Activated gamma-delta T cell treated with Interleukin-2 at 50 U/mL for 16 hours (primary cell): ENCODE data around the gene MGME1.
"Not testable (repeated sequence)": the region's sequence is repeated elsewhere in the genome, so short reads cannot be mapped to it uniquely, and the experiment has no call there.

ENCODE experiments used
- DNase-seq: peaks from one replicate; pipeline ENCODE4 v3.0.0-alpha.2; 2020

The MGME1 gene

DNA sequence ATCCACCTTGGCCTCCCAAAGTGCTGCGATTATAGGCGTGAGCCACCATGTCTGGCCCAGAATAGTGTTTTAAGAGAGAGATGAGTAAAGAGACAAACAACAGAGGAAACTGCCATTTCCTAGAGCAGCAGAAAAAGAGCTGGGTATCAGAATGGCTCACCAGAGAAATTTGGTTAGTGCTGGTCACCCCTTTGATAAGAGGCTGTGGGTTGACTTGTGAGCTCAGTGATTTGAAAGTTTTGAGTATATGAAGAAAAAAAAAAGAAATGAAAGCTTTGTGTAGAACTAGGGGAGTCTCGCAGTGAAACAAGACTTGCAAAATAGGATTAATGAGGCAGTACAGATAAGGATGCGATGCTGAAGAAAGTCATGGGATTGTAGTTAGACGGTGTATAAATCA is 29.6 kb downstream of the MGME1 start:
- DNase-seq, result no peak

- no peak for DNase-seq
Measured at GRCh38 chr20:17999566-17999965, 30.7 kb downstream of the MGME1 start.

DNA sequence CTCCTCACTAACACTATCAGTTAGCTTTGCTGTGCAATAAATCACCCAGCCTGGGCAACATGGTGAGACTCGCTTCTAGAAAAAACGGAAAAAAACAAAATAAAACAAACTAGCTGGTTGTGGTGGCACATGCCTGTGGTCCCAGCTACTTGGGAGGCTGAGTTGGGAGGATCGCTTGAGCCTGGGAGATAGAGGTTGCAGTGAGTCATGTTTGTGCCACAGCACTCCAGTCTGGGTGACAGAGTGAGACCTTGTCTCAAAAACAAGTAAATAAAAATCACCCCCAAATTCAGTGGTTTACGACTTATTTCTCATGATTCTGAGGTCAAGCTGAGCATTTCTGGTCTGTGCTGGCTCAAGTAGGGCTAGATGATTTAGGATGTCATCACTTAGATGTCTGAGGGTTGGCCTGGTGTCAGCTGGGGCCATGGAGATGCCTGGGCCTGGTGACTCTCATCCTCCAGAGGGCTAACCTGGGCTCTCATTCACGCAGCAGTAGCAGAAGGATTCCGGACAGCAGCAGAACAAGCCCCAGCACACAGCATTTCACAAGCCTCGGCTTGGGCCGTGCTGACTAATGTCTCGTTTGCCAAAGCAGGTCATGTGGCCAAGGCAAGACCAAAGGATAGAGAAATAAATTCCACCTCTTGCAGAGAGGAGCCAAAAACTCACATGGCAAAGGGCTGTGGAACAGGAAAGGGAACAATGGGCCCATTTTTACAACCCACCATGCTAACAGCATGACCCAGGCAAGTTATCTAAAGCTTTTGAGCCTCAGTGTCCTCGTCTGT is 32.5 kb downstream of the MGME1 start:
- no peak for DNase-seq

DNA sequence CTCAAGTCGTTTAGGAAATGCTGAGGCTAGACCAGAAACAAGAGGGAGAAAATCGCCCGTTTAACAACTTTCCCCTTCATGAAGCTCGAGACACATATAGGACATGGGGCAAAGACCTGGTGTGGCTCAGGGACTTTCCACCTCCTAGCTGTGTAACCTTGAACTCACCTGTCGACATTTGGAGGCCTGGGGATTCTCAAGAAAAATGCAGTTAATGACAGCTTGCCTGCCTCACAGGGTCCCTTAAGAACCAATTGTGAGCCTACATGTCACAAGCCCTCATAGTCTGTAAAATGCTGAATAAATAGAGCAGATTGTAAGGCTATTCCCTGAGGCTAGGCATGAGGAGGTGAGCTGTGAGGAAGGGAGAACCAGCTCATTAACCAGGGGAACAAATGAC is 35.1 kb downstream of the MGME1 start:
- no peak for DNase-seq

DNA sequence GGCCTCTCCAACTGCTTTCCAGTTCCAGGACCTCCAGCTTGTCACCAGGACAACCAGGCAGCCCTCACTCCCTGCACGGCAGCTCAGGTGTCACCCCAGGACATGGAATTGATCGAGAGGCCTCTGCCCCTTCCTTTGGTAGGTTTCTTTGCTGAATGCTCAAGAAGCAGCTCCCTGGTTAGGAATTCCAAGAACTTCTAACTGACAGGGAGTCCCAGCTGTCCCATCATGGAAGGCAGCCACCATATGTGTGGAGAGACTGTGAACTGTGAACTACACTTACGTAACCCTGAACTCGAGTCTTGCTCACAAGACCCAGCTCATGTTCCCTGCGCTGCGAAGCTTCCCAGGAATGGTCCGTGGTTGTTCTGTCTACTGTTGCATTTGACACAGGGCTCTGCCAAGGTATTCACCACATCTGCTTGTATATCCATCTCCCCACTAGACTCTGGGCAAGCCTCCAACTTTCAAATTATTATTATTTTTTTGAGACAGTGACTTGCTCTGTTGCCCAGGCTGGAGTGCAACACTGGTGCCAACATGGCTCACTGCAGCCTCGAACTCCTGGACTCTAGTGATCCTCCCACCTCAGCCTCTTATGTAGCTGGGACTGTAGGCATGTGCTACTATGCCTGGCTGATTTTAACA is 35.7 kb downstream of the MGME1 start:
- DNase-seq, result no peak

DNA sequence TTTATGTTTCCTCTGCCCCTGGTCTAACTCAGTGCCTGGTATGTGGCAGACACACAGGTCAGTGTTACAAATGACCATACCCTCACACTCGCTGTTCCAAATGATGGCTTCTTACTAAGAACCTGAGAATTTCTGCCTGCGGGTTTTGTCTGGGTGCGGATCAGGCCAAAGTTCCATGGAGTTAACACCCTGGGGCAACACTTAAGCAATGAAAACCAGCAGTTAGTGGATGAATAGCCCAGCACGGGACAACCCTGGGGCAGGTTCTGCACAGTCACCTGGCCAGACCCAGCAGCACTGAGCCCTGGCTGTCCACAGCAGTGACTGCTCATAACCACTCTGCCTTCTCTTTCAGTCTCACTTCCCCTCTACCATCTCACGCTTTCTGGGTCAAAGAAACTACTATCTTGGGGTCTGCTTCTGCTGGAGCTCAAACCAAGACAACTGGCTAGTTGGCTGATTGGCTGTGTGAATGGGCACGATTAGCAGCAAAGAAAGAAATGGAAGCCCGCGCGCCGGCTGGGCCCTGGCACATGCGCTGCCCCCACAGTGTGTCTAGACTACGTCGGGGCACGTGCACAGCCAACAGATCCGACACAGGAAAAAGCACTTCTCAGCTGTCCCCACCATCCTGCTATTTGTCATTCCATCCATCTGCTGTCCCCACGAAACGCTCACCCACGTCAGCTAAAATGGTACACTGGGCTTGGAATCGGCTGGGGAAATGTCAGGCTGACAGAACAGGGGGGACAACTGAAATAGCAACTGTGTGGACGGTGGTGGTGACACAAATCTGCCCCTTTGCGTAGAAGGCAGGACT is 36.6 kb downstream of the MGME1 start:
- no peak for DNase-seq

DNA sequence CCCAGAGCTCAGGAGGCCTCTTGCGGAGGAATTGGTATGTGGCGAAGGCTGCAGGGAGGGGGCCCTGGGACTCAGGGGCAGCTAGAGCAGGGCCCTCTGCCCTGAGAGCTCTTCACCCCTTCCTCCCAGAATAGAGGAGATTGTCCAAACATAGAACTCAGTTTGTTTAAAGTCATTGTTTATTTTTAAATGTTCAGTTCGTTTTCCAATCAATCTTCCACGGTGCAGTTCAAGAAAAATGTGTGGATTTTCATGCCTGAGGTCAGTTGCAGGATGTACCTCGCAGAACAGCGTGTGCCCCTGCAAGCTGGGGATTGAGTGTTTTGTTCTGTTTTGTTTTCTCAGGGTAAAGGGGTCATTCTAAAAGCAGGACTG is 37.2 kb downstream of the MGME1 start:
- no peak for DNase-seq

DNA sequence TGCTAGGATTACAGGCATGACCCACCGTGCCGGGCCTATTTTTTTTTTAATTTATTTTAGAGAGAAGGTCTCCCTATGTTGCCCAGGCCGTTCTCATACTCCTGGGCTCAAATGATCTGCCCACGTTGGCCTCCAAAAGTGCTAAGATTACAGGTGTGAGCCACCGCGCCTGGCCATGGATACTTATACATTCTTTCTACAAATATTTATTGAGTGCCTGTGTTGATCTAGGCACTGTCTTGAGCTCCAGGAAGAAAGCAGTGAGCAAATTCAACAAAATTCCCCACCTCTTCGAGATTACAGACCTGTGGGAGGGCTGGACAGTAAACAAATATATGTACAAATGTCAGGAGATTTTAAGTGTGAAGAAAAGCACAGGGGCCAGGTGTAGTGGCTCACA is 37.9 kb downstream of the MGME1 start:
- DNase-seq, result no peak

GRCh38 chr20:18007534-18008292 is 38.9 kb downstream of the MGME1 start:
- no peak for DNase-seq

DNA sequence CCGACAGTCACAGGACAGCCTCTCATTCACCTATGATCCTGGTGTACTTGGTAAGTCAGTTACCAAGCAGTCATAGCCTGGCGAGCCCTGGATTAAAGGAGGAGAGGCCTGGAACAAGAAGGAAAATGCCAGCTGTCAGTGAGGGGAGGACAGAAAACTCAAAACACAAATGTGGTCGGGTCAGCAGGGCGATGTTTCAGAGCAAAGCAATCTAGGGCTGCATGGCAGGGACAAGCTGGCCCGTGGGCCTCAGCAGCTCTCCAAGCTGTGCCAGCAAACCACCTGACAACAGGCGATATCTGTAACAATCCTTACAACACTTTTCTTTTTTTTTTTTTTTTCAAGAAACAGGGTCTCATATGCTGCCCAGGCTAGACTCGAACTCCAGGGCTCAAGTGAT is 40.3 kb downstream of the MGME1 start:
- no peak for DNase-seq

GRCh38 chr20:18011482-18011881 is 42.7 kb downstream of the MGME1 start:
- no peak for DNase-seq

DNA sequence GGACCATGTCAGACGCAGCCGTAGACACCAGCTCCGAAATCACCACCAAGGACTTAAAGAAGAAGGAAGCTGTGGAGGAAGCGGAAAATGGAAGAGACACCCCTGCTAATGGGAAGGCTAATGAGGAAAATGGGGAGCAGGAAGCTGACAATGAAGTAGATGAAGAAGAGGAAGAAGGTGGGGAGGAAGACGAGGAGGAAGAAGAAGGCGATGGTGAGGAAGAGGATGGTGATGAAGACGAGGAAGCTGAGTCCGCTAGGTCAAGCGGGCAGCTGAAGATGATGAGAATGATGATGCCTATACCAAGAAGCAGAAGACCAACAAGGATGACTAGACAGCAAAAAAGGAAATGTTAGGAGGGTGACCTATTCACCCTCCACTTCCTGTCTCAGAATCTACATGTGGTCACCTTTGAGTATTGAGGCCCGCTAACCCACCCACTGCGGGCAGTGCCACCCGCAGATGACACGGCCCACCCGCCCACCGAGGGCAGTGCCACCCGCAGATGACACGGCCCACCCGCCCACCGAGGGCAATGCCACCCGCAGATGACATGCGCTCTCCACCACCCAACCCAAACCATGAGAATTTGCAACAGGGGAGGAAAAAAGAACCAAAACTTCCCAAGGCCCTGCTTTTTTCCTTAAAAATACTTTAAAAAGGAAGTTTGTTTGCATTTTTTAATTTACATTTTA is 43.3 kb downstream of the MGME1 start:
- DNase-seq, result no peak

DNA sequence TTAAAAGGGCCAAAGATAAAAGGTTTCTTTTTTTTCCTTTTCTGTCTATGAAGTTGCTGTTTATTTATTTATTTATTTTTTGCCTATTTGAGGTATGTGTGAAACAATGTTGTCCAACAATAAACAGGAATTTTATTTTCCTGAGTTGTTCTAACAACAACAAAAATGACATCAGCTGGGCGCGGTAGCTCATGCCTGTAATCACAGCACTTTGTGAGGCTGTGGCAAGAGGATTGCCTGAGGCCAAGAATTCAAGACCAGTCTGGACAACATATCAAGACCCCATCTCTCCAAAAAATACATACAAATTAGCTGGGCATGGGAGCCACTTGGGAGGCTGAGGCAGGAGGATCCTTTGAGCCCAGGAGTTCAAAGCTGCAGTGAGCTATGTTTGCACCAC is 44.1 kb downstream of the MGME1 start:
- DNase-seq, result no peak

GRCh38 chr20:18014411-18014810 is 45.6 kb downstream of the MGME1 start:
- DNase-seq, result no peak

DNA sequence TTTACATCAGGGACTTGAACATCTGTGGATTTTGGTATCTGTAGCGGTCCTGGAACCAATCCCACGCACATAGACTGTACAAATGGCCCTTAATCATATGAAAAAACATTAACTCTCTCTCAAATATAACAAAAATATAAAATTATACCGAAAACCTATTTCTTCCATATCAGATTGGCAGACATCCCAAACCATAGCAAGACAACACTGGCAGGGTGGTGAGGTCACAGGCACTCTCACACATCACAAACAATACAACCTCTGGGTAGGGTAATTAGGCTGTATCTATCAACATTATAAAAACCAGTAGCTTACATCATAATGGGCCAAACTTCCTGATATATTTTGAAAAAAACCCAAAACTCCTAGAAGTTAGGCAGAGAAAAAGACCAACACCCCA is 48.0 kb downstream of the MGME1 start:
- DNase-seq, result no peak

GRCh38 chr20:18018100-18018499 is 49.3 kb downstream of the MGME1 start:
- DNase-seq, result no peak

DNA sequence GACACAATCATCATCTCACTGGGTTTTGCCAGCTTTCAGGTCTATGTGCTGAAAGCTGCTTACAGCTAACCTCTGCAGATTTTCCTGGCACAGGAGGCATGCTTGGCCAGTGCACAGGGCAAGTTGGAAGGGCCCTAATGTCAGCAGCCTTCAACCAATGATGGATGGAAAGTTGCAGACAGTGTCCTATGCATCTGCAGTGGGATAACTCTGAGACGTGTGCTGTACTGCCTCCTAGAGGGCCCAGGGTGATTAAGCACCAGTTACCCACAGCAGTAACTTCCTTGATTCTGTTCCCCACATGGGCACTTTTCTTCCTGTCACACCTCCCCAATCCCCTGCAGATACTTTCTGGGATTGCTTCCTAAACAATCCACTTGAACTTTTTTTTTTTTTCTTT is 50.2 kb downstream of the MGME1 start:
- peak; percentile 7 for DNase-seq

GRCh38 chr20:18020931-18021330 is 52.1 kb downstream of the MGME1 start:
- DNase-seq, result no peak

GRCh38 chr20:18024606-18025127 is 55.8 kb downstream of the MGME1 start:
- no peak for DNase-seq

- DNase-seq, result not testable (repeated sequence)
Measured at GRCh38 chr20:18027011-18027410, 58.2 kb downstream of the MGME1 start.

- no peak for DNase-seq
Measured at GRCh38 chr20:18030020-18030419, 61.2 kb downstream of the MGME1 start.

- no peak for DNase-seq
Measured at GRCh38 chr20:18031050-18031449, 62.2 kb downstream of the MGME1 start.
